ENCODE data around the gene MPHOSPH10.
A peak's percentile ranks its signal among the peaks of the same experiment; 100 is the strongest.

- no peak for TF ChIP-seq EZH2phosphoT487 (IDR thresholded peaks at IDR 0.05; ENCODE audit: borderline replicate concordance)
- TF ChIP-seq, protein P1, sequence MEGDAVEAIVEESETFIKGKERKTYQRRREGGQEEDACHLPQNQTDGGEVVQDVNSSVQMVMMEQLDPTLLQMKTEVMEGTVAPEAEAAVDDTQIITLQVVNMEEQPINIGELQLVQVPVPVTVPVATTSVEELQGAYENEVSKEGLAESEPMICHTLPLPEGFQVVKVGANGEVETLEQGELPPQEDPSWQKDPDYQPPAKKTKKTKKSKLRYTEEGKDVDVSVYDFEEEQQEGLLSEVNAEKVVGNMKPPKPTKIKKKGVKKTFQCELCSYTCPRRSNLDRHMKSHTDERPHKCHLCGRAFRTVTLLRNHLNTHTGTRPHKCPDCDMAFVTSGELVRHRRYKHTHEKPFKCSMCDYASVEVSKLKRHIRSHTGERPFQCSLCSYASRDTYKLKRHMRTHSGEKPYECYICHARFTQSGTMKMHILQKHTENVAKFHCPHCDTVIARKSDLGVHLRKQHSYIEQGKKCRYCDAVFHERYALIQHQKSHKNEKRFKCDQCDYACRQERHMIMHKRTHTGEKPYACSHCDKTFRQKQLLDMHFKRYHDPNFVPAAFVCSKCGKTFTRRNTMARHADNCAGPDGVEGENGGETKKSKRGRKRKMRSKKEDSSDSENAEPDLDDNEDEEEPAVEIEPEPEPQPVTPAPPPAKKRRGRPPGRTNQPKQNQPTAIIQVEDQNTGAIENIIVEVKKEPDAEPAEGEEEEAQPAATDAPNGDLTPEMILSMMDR (conservative IDR thresholded peaks at IDR 0.05; ENCODE audit: low read length) = peak; percentile 41
Observed at GRCh38 chr2:71154798-71155197, 24.4 kb downstream of the MPHOSPH10 start.
